ENCODE measurements around the gene GAB2. TPM values are rescaled to one million over a fixed set of nuclear protein-coding genes. Genes with fewer than 3 reads are reported as not detected.

Gene GAB2
- total and polyA plus RNA-seq, 2 of the 13 experiments (the other 11 are each of a cell fraction or from before 2014, with no cell fraction given), result 4.1 to 8.6 TPM

DNA sequence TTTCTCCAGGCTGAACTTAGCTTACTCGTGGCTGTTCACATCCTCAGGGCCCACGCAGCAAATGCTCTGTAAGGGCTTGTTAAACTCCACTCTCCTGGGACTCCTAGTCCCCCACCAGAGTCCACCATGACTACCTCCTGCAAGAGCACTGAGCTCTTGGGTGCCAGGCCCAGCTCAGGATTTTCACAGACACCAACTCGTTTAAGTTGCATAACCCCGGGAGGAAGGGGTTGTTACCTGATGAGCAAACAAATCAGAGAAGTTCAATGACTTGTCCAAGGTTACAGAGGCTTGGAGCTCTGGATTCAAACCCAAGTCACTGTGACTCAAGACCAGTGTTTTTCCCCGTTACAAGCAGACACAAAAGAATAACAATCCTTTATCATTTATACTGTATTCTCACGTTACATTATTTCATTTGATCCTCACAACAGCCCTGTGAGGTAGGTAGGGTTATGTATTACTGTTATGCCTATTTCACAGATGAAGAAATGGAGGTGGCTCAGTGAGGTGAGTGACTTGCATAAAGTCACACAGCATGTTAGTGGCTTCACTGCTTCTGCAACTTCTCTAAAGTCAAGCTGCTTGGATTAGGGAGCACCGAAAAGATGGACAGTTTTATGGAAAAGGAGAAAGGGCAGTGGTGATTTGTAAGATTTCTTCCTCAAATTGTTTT, 246.6 kb downstream of the GAB2 start (continued):
- TF ChIP-seq ZNF224 (CRISPR knock-in tag; IDR thresholded peaks at IDR 0.05) (no peak), TGIF2 (CRISPR knock-in tag; IDR thresholded peaks at IDR 0.05) (no peak), SMARCC2 (IDR thresholded peaks at IDR 0.05) (no peak), ZFP82 (CRISPR knock-in tag; IDR thresholded peaks at IDR 0.05; ENCODE audit: borderline replicate concordance) (peak; percentile 41; the same call in 1 of the 2 replicates), PCBP1 (IDR thresholded peaks at IDR 0.05; ENCODE audit: borderline replicate concordance, low read depth, low read length) (no peak), CEBPB (IDR thresholded peaks at IDR 0.05; ENCODE audit: borderline replicate concordance, low read depth, low read length) (peak; percentile 86; the same call in 1 of the 2 replicates), ZSCAN12 (CRISPR knock-in tag; IDR thresholded peaks at IDR 0.05) (no peak), HDAC1 (CRISPR knock-in tag; IDR thresholded peaks at IDR 0.05) (peak; percentile 72), XBP1 (CRISPR knock-in tag; IDR thresholded peaks at IDR 0.05) (no peak), RBM39 (IDR thresholded peaks at IDR 0.05; ENCODE audit: low read depth, low read length, poor library complexity, severe bottlenecking) (no peak), ZNF451 (CRISPR knock-in tag; IDR thresholded peaks at IDR 0.05) (no peak), MLLT10 (CRISPR knock-in tag; IDR thresholded peaks at IDR 0.05) (no peak), KDM6A (CRISPR knock-in tag; IDR thresholded peaks at IDR 0.05; ENCODE audit: low read depth) (no peak), ZNF530 (CRISPR knock-in tag; IDR thresholded peaks at IDR 0.05; ENCODE audit: low read depth) (no peak)
- TF ChIP-seq, protein P1, sequence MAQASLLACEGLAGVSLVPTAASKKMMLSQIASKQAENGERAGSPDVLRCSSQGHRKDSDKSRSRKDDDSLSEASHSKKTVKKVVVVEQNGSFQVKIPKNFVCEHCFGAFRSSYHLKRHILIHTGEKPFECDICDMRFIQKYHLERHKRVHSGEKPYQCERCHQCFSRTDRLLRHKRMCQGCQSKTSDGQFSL (CRISPR knock-in tag; IDR thresholded peaks at IDR 0.05), result no peak
- TF ChIP-seq, protein P2, sequence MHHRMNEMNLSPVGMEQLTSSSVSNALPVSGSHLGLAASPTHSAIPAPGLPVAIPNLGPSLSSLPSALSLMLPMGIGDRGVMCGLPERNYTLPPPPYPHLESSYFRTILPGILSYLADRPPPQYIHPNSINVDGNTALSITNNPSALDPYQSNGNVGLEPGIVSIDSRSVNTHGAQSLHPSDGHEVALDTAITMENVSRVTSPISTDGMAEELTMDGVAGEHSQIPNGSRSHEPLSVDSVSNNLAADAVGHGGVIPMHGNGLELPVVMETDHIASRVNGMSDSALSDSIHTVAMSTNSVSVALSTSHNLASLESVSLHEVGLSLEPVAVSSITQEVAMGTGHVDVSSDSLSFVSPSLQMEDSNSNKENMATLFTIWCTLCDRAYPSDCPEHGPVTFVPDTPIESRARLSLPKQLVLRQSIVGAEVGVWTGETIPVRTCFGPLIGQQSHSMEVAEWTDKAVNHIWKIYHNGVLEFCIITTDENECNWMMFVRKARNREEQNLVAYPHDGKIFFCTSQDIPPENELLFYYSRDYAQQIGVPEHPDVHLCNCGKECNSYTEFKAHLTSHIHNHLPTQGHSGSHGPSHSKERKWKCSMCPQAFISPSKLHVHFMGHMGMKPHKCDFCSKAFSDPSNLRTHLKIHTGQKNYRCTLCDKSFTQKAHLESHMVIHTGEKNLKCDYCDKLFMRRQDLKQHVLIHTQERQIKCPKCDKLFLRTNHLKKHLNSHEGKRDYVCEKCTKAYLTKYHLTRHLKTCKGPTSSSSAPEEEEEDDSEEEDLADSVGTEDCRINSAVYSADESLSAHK (CRISPR knock-in tag; IDR thresholded peaks at IDR 0.05; ENCODE audit: borderline replicate concordance), result no peak
- TF ChIP-seq, protein P3, sequence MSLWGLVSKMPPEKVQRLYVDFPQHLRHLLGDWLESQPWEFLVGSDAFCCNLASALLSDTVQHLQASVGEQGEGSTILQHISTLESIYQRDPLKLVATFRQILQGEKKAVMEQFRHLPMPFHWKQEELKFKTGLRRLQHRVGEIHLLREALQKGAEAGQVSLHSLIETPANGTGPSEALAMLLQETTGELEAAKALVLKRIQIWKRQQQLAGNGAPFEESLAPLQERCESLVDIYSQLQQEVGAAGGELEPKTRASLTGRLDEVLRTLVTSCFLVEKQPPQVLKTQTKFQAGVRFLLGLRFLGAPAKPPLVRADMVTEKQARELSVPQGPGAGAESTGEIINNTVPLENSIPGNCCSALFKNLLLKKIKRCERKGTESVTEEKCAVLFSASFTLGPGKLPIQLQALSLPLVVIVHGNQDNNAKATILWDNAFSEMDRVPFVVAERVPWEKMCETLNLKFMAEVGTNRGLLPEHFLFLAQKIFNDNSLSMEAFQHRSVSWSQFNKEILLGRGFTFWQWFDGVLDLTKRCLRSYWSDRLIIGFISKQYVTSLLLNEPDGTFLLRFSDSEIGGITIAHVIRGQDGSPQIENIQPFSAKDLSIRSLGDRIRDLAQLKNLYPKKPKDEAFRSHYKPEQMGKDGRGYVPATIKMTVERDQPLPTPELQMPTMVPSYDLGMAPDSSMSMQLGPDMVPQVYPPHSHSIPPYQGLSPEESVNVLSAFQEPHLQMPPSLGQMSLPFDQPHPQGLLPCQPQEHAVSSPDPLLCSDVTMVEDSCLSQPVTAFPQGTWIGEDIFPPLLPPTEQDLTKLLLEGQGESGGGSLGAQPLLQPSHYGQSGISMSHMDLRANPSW (CRISPR knock-in tag; IDR thresholded peaks at IDR 0.05; ENCODE audit: borderline replicate concordance), result no peak
- TF ChIP-seq, protein P4, sequence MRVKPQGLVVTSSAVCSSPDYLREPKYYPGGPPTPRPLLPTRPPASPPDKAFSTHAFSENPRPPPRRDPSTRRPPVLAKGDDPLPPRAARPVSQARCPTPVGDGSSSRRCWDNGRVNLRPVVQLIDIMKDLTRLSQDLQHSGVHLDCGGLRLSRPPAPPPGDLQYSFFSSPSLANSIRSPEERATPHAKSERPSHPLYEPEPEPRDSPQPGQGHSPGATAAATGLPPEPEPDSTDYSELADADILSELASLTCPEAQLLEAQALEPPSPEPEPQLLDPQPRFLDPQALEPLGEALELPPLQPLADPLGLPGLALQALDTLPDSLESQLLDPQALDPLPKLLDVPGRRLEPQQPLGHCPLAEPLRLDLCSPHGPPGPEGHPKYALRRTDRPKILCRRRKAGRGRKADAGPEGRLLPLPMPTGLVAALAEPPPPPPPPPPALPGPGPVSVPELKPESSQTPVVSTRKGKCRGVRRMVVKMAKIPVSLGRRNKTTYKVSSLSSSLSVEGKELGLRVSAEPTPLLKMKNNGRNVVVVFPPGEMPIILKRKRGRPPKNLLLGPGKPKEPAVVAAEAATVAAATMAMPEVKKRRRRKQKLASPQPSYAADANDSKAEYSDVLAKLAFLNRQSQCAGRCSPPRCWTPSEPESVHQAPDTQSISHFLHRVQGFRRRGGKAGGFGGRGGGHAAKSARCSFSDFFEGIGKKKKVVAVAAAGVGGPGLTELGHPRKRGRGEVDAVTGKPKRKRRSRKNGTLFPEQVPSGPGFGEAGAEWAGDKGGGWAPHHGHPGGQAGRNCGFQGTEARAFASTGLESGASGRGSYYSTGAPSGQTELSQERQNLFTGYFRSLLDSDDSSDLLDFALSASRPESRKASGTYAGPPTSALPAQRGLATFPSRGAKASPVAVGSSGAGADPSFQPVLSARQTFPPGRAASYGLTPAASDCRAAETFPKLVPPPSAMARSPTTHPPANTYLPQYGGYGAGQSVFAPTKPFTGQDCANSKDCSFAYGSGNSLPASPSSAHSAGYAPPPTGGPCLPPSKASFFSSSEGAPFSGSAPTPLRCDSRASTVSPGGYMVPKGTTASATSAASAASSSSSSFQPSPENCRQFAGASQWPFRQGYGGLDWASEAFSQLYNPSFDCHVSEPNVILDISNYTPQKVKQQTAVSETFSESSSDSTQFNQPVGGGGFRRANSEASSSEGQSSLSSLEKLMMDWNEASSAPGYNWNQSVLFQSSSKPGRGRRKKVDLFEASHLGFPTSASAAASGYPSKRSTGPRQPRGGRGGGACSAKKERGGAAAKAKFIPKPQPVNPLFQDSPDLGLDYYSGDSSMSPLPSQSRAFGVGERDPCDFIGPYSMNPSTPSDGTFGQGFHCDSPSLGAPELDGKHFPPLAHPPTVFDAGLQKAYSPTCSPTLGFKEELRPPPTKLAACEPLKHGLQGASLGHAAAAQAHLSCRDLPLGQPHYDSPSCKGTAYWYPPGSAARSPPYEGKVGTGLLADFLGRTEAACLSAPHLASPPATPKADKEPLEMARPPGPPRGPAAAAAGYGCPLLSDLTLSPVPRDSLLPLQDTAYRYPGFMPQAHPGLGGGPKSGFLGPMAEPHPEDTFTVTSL (CRISPR knock-in tag; IDR thresholded peaks at IDR 0.05; ENCODE audit: borderline replicate concordance), result peak; percentile 37; the same call in 1 of the 2 replicates
